Measurements from ENCODE around the gene RAB44. TPM values are rescaled to one million over a fixed set of nuclear protein-coding genes. Genes with fewer than 3 reads are reported as not detected.
A peak's percentile ranks its signal among the peaks of the same experiment; 100 is the strongest.

Gene RAB44
- total and polyA plus RNA-seq, 2 of the 13 experiments (the other 11 are each of a cell fraction or from before 2014, with no cell fraction given) = not detected

DNA sequence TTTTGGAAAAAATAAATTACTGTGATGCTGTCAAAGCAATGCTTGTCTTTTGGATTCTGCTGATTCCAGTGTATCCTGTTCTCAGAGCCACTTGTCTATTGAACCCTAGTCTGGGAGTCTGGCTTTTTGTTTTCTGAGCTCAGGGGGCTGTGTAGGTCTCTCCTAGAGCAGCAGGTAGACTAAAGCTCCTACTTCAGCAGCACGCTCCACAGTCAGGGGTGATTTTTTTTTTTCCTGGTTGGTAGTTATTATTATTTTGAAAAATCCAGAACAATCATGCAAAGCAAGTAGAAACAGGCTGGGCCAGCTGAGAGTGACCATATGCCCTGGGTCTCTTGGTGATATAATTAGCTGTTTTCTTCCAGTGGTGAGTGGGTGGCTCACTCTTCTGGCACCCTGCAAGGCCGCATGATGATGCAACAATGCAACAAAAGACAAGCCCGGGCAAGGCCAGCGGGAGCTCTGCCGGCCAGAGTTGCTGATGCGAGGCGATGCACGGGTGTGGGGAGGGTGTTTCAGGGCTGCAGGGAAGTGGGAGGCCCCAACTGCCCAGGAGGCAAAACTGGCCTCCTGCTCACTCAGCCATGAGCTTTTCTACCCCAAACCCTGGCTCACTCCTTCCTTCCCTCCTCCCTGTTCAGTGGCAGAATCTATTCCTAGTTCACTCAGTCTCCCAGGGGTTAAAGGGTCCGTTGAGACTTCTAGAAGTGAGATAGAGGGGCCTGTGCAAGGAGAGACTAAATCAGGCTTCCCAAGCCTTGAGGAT lies 30.6 kb upstream of the RAB44 start (continued):
- TF ChIP-seq, protein P1, sequence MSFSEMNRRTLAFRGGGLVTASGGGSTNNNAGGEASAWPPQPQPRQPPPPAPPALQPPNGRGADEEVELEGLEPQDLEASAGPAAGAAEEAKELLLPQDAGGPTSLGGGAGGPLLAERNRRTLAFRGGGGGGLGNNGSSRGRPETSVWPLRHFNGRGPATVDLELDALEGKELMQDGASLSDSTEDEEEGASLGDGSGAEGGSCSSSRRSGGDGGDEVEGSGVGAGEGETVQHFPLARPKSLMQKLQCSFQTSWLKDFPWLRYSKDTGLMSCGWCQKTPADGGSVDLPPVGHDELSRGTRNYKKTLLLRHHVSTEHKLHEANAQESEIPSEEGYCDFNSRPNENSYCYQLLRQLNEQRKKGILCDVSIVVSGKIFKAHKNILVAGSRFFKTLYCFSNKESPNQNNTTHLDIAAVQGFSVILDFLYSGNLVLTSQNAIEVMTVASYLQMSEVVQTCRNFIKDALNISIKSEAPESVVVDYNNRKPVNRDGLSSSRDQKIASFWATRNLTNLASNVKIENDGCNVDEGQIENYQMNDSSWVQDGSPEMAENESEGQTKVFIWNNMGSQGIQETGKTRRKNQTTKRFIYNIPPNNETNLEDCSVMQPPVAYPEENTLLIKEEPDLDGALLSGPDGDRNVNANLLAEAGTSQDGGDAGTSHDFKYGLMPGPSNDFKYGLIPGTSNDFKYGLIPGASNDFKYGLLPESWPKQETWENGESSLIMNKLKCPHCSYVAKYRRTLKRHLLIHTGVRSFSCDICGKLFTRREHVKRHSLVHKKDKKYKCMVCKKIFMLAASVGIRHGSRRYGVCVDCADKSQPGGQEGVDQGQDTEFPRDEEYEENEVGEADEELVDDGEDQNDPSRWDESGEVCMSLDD (CRISPR knock-in tag; IDR thresholded peaks at IDR 0.05; ENCODE audit: borderline replicate concordance) = peak; percentile 87
- TF ChIP-seq PHF20 (CRISPR knock-in tag; IDR thresholded peaks at IDR 0.05) (no peak), PCBP1 (IDR thresholded peaks at IDR 0.05; ENCODE audit: borderline replicate concordance, low read depth, low read length) (0 out of 2 replicates have a peak, but pooled peaks have one; percentile 75), ARHGAP35 (CRISPR knock-in tag; IDR thresholded peaks at IDR 0.05; ENCODE audit: borderline replicate concordance) (peak; percentile 62; the same call in 1 of the 2 replicates), FOSL1 (CRISPR knock-in tag; IDR thresholded peaks at IDR 0.05; ENCODE audit: borderline replicate concordance) (no peak), ERF (CRISPR knock-in tag; IDR thresholded peaks at IDR 0.05) (peak; percentile 97), ZBTB39 (CRISPR knock-in tag; IDR thresholded peaks at IDR 0.05) (no peak), STAG1 (CRISPR knock-in tag; IDR thresholded peaks at IDR 0.05) (peak; percentile 44)
- TF ChIP-seq, protein P2, sequence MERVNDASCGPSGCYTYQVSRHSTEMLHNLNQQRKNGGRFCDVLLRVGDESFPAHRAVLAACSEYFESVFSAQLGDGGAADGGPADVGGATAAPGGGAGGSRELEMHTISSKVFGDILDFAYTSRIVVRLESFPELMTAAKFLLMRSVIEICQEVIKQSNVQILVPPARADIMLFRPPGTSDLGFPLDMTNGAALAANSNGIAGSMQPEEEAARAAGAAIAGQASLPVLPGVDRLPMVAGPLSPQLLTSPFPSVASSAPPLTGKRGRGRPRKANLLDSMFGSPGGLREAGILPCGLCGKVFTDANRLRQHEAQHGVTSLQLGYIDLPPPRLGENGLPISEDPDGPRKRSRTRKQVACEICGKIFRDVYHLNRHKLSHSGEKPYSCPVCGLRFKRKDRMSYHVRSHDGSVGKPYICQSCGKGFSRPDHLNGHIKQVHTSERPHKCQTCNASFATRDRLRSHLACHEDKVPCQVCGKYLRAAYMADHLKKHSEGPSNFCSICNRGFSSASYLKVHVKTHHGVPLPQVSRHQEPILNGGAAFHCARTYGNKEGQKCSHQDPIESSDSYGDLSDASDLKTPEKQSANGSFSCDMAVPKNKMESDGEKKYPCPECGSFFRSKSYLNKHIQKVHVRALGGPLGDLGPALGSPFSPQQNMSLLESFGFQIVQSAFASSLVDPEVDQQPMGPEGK (CRISPR knock-in tag; IDR thresholded peaks at IDR 0.05) = peak; percentile 95
- TF ChIP-seq, protein P3, sequence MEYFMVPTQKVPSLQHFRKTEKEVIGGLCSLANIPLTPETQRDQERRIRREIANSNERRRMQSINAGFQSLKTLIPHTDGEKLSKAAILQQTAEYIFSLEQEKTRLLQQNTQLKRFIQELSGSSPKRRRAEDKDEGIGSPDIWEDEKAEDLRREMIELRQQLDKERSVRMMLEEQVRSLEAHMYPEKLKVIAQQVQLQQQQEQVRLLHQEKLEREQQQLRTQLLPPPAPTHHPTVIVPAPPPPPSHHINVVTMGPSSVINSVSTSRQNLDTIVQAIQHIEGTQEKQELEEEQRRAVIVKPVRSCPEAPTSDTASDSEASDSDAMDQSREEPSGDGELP (IDR thresholded peaks at IDR 0.05; ENCODE audit: borderline replicate concordance, low read depth) = peak; percentile 87; the same call in 1 of the 2 replicates
- TF ChIP-seq, protein P4, sequence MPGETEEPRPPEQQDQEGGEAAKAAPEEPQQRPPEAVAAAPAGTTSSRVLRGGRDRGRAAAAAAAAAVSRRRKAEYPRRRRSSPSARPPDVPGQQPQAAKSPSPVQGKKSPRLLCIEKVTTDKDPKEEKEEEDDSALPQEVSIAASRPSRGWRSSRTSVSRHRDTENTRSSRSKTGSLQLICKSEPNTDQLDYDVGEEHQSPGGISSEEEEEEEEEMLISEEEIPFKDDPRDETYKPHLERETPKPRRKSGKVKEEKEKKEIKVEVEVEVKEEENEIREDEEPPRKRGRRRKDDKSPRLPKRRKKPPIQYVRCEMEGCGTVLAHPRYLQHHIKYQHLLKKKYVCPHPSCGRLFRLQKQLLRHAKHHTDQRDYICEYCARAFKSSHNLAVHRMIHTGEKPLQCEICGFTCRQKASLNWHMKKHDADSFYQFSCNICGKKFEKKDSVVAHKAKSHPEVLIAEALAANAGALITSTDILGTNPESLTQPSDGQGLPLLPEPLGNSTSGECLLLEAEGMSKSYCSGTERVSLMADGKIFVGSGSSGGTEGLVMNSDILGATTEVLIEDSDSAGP (CRISPR knock-in tag; IDR thresholded peaks at IDR 0.05; ENCODE audit: borderline replicate concordance) = peak; percentile 91; the same call in 1 of the 2 replicates
- TF ChIP-seq, protein P5, sequence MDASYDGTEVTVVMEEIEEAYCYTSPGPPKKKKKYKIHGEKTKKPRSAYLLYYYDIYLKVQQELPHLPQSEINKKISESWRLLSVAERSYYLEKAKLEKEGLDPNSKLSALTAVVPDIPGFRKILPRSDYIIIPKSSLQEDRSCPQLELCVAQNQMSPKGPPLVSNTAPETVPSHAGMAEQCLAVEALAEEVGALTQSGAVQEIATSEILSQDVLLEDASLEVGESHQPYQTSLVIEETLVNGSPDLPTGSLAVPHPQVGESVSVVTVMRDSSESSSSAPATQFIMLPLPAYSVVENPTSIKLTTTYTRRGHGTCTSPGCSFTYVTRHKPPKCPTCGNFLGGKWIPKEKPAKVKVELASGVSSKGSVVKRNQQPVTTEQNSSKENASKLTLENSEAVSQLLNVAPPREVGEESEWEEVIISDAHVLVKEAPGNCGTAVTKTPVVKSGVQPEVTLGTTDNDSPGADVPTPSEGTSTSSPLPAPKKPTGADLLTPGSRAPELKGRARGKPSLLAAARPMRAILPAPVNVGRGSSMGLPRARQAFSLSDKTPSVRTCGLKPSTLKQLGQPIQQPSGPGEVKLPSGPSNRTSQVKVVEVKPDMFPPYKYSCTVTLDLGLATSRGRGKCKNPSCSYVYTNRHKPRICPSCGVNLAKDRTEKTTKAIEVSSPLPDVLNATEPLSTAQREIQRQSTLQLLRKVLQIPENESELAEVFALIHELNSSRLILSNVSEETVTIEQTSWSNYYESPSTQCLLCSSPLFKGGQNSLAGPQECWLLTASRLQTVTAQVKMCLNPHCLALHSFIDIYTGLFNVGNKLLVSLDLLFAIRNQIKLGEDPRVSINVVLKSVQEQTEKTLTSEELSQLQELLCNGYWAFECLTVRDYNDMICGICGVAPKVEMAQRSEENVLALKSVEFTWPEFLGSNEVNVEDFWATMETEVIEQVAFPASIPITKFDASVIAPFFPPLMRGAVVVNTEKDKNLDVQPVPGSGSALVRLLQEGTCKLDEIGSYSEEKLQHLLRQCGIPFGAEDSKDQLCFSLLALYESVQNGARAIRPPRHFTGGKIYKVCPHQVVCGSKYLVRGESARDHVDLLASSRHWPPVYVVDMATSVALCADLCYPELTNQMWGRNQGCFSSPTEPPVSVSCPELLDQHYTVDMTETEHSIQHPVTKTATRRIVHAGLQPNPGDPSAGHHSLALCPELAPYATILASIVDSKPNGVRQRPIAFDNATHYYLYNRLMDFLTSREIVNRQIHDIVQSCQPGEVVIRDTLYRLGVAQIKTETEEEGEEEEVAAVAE (CRISPR knock-in tag; IDR thresholded peaks at IDR 0.05; ENCODE audit: borderline replicate concordance) = peak; percentile 89; the same call in 1 of the 2 replicates
